ENCODE data around the gene NUTM2E.
"Not testable (repeated sequence)": the region's sequence is repeated elsewhere in the genome, so short reads cannot be mapped to it uniquely, and the experiment has no call there.

Gene NUTM2E

GRCh38 chr10:79866903-79867551 is 40.5 kb downstream of the NUTM2E start:
- FAIRE-seq = not testable (repeated sequence)

GRCh38 chr10:79868023-79868422 is 41.5 kb downstream of the NUTM2E start:
- FAIRE-seq = not testable (repeated sequence)

- FAIRE-seq = not testable (repeated sequence)
Measured at GRCh38 chr10:79869439-79870097, 43.0 kb downstream of the NUTM2E start.

GRCh38 chr10:79871729-79872128 is 45.2 kb downstream of the NUTM2E start:
- not testable (repeated sequence) for FAIRE-seq

All from endometrium (tissue), 2 donors.